K562 (cell line): ENCODE measurements around the gene TLE3. TPM values are rescaled to one million over a fixed set of nuclear protein-coding genes. Genes with fewer than 3 reads are reported as not detected.

ENCODE experiments used
- ATAC-seq: fragments of 200-7000 bp; cut with Tn5 transposase; 3 replicates; pipeline ENCODE4 v1.9.1; 2020; ENCODE audit warnings: moderate library complexity
- BruUV-seq: library from RNA; stranded (reverse); fragments of 400-500 nt; replicated peaks from 2 replicates; lab custom pipeline; 2021; lab: Mats Ljungman, UMichigan
- CTCF ChIA-PET: fragments of 300-600 bp; formaldehyde crosslinking; extraction: SDS; loops from one replicate; lab custom pipeline; 2021; ENCODE audit warnings: low intra/inter-chr PET ratio; lab: Yijun Ruan, JAX
- POLR2A ChIA-PET: fragments of 300-600, 350-650 bp; sonication (Branson Sonifier 250); formaldehyde crosslinking; extraction: SDS; loops from one replicate; lab custom pipeline; 2021; ENCODE audit warnings: antibody characterized with exemption, inconsistent platforms; lab: Yijun Ruan, JAX
- DNase-seq, 4 experiments: peaks; one replicate each; pipeline versions ENCODE4 v3.0.0 to v3.0.0-alpha.2; 2011 to 2018; ENCODE audit warnings: low spot score in 3 of 4, mixed read lengths in 3 of 4; ENCODE audit errors: extremely low read depth in 1 of 4
- FAIRE-seq: peaks from 2 replicates; lab custom pipeline; 2011; peaks lifted over from hg19 to GRCh38; lab: Jason Lieb, UNC
- H2AFZ ChIP-seq: 2 replicates; pipeline ENCODE4 v1.6.0; 2011; ENCODE audit warnings: low read depth, low read length, control low read depth, inconsistent platforms
- H3K27ac ChIP-seq: fragments of 200-600 bp; 3 replicates; pipeline ENCODE4 v1.8.0; 2011; ENCODE audit warnings: low read depth, mild to moderate bottlenecking, control low read depth, inconsistent platforms, low read length, moderate library complexity, mixed read lengths; ENCODE audit errors: extremely low read depth
- H3K27me3 ChIP-seq, 2 experiments: fragments of 300-600 bp in 1 of 2; 2 replicates in 1 of 2; 3 replicates in 1 of 2; pipeline versions ENCODE4 v1.6.0 to v1.8.0; 2011; ENCODE audit warnings: inconsistent platforms in 2 of 2, low read length in 2 of 2, mild to moderate bottlenecking in 1 of 2, mixed read lengths in 1 of 2, moderate library complexity in 1 of 2; ENCODE audit not compliant: control insufficient read depth in 2 of 2, insufficient read depth in 2 of 2
- H3K36me3 ChIP-seq: fragments of 300-600 bp; 3 replicates; pipeline ENCODE4 v1.8.0; 2011; ENCODE audit warnings: mild to moderate bottlenecking, low read length, inconsistent platforms; ENCODE audit not compliant: control insufficient read depth, insufficient read depth
- H3K4me1 ChIP-seq, 2 experiments: fragments of 200-600 bp in 1 of 2; replicated peaks in 1 of 2; 2 replicates in 1 of 2; 3 replicates in 1 of 2; pipeline versions ENCODE4 v1.5.1 to v1.8.0; 2011; ENCODE audit warnings: inconsistent platforms in 2 of 2, low read length in 2 of 2, mild to moderate bottlenecking in 1 of 2, mixed read lengths in 1 of 2, moderate library complexity in 1 of 2; ENCODE audit not compliant: control insufficient read depth in 2 of 2, insufficient read depth in 2 of 2
- H3K4me2 ChIP-seq: 2 replicates; pipeline ENCODE4 v1.6.1; 2011; ENCODE audit warnings: low read length, control low read depth, inconsistent platforms, mixed read lengths; ENCODE audit not compliant: insufficient read depth
- H3K4me3 ChIP-seq: fragments of 200-600 bp; sonication (generic), shearing (Covaris generic); 2 replicates; pipeline ENCODE4 v1.5.1; 2016; ENCODE audit warnings: control low read depth, inconsistent platforms
- H3K79me2 ChIP-seq: fragments of 200-600 bp; 3 replicates; pipeline ENCODE4 v1.8.0; 2011; ENCODE audit warnings: low read length, inconsistent platforms; ENCODE audit not compliant: control insufficient read depth, insufficient read depth
- H3K9ac ChIP-seq, 2 experiments: 2 replicates each; pipeline versions ENCODE4 v1.6.0 to v1.6.1; 2011; ENCODE audit warnings: low read depth in 2 of 2, low read length in 2 of 2, control low read depth in 1 of 2, inconsistent platforms in 1 of 2, mild to moderate bottlenecking in 1 of 2, mixed read lengths in 1 of 2; ENCODE audit not compliant: insufficient read depth in 1 of 2
- H3K9me1 ChIP-seq: one replicate; pipeline ENCODE4 v1.6.0; 2011; ENCODE audit warnings: inconsistent platforms, mild to moderate bottlenecking, low read length, moderate library complexity; ENCODE audit not compliant: control insufficient read depth, insufficient read depth
- H3K9me3 ChIP-seq: replicated peaks from 2 replicates; pipeline ENCODE4 v1.5.1; 2011; ENCODE audit warnings: low read depth, low read length, inconsistent platforms; ENCODE audit not compliant: control insufficient read depth, insufficient read depth
- H4K20me1 ChIP-seq: replicated peaks from 2 replicates; pipeline ENCODE4 v1.6.1; 2011; ENCODE audit warnings: low read length, inconsistent platforms, mixed read lengths; ENCODE audit not compliant: control insufficient read depth, insufficient read depth
- BRF2 ChIP-seq: IDR thresholded peaks from 3 replicates; pipeline ENCODE4 v1.6.1; 2011; ENCODE audit warnings: borderline replicate concordance, mild to moderate bottlenecking; ENCODE audit not compliant: insufficient read length, insufficient read depth
- KDM5B ChIP-seq: fragments of 200-600 bp; sonication (generic); IDR thresholded peaks from 2 replicates; pipeline ENCODE4 v1.6.1; 2012; ENCODE audit warnings: low read depth, mild to moderate bottlenecking, moderate library complexity, low read length, control low read depth, inconsistent platforms; ENCODE audit not compliant: insufficient replicate concordance
- NONO ChIP-seq, 2 experiments: fragments of 200-400 bp in 1 of 2; fragments of 450-650 bp in 1 of 2; formaldehyde crosslinking in 1 of 2; IDR thresholded peaks; 2 replicates each; pipeline ENCODE4 v1.6.1; 2017; ENCODE audit warnings: low read depth in 2 of 2, mild to moderate bottlenecking in 2 of 2, moderate library complexity in 2 of 2, low read length in 1 of 2
- YY1 ChIP-seq, 3 experiments: IDR thresholded peaks; 2 replicates each; pipeline ENCODE4 v1.6.1; 2011; ENCODE audit warnings: low read length in 2 of 3, mild to moderate bottlenecking in 2 of 3, moderate library complexity in 2 of 3, borderline replicate concordance in 1 of 3, control low read depth in 1 of 3, low read depth in 1 of 3; ENCODE audit not compliant: insufficient read depth in 3 of 3, insufficient replicate concordance in 2 of 3, control insufficient read depth in 1 of 3, insufficient read length in 1 of 3; ENCODE audit errors: extremely low read depth in 1 of 3
- WGBS: fragments of 100-300 bp; shearing (Covaris generic); methylation state at CpG from one replicate; pipeline ENCODE4 v1.1.6; 2016; ENCODE audit warnings: low coverage, mixed read lengths; ENCODE audit not compliant: insufficient coverage; ENCODE audit errors: missing lambda C conversion rate; 5-methylcytosine and 5-hydroxymethylcytosine counted together
- in situ Hi-C: fragments of 300-500 bp; cut with MboI; formaldehyde crosslinking; loops from 4 replicates; pipeline ENCODE4 v1.15.0; 2018; ENCODE audit warnings: inconsistent platforms, mixed read lengths
- intact Hi-C: fragments of 100-400 bp; cut with micrococcal nuclease; formaldehyde crosslinking; loops from 2 replicates; pipeline ENCODE4 v1.14.2; 2022
- polyA plus RNA-seq, 8 experiments: library from polyadenylated mRNA; depleted of rRNA in 4 of 8; stranded (reverse) in 5 of 8; unstranded in 3 of 8; fragments of >200 nt; fragmentation: Nextera tagmentation in 2 of 8; fragmentation: Illumina TruSeq in 1 of 8; extraction: Ambion mirVana in 2 of 8; extraction: Trizol in 1 of 8; gene quantifications; 2 replicates each; pipeline versions ENCODE4 v1.2.1 to v1.2.3, GENCODE V29; 2011 to 2014; ENCODE audit warnings: inconsistent platforms in 1 of 8, missing spikeins in 1 of 8
- total RNA-seq, 7 experiments: library from RNA; depleted of rRNA in 6 of 7; stranded (reverse); fragments of >200 nt in 6 of 7; fragmentation: Illumina TruSeq in 2 of 7; extraction: Trizol in 2 of 7; gene quantifications; 2 replicates each; pipeline versions ENCODE4 v1.2.1 to v1.2.3, GENCODE V29; 2011 to 2021; ENCODE audit warnings: low replicate concordance in 1 of 7

The TLE3 gene
- total and polyA plus RNA-seq, 9 of the 15 experiments (the other 6 are each of a cell fraction or from before 2014, with no cell fraction given) = 1.5 to 84.2 (median 14.1) TPM

DNA sequence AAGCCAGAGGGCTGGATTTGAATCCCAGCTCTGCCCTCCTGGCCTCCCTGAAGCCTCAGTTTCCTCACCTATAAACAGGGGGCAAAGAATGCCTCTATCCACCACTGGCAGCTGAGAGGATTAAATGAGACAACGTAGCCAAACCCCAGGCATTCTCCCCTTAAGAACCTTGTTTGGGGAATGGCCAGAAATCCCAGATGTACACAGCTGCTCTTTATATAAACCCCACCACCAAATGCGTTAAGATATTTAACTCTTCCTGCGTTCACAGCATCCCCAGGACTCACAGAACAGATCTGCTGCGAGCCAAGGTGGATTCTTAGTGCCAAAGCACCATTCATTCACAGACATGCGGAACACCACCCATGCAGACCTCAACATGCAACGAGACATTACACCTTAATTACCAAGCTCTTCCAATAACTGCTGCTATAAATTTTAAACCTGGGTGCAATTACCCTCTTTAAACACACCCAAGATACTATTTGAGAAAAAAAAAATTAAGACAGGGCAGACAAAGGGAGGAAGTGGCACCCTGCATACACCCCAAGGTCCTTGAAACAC lies 5.2 kb downstream of the TLE3 start:
- peaks cover 62 to 80% of the 10 kb centered on the region in 2 experiments for H3K4me1 ChIP-seq
- TF ChIP-seq BRF2 (no peak), NONO (IDR thresholded peaks at IDR 0.05; ENCODE audit: low read depth in 2 of 2, low read length in 1 of 2) (no peak), YY1 (IDR thresholded peaks at IDR 0.05; ENCODE audit: borderline replicate concordance in 1 of 3, control insufficient read depth in 1 of 3, extremely low read depth in 1 of 3, insufficient read depth in 3 of 3, insufficient read length in 1 of 3, insufficient replicate concordance in 2 of 3, low read depth in 1 of 3, low read length in 2 of 3) (no peak), KDM5B (peak; percentile 12)
- H3K4me3 ChIP-seq = no peak overlapping the region
- H3K27ac ChIP-seq = peak overlapping the region; percentile 53; the same call in 2 of the 3 replicates
- H4K20me1 ChIP-seq = peaks cover 43% of the 10 kb centered on the region
- ATAC-seq (no peak), DNase-seq (no peak), FAIRE-seq (no peak)
- peak overlapping the region; percentile 60 for H3K4me2 ChIP-seq
- peaks cover 70% of the 10 kb centered on the region for H3K36me3 ChIP-seq
- peaks cover 95% of the 10 kb centered on the region for H3K79me2 ChIP-seq
- in situ Hi-C loops = no loop called here
- no peaks in the 10 kb centered on the region for H3K9me1 ChIP-seq
- BruUV-seq = no TSS peak
- H3K9me3 ChIP-seq = no peaks in the 10 kb centered on the region
- H2AFZ ChIP-seq = no peak overlapping the region
- peak overlapping the region; percentile 26 to 28; a peak in 2 of 4 replicates for H3K9ac ChIP-seq
- no peaks in the 10 kb centered on the region for H3K27me3 ChIP-seq
- intact Hi-C loops = no loop called here
- CTCF ChIA-PET = no interaction called here
- 75% methylated on average over 6 of the region's 6 CpGs for WGBS
- POLR2A ChIA-PET = interaction anchor here (0.5 to 2.4 kb wide), 9 partner anchors 12 to 966 kb away, joined by 3 to 11 read pairs (median 3); no protein-coding TSS in a partner anchor
